SW480 (cell line): ENCODE data around the gene FLAD1.

Experiments used
- DNase-seq: peaks from one replicate; pipeline ENCODE4 v3.0.0-alpha.2; 2016; ENCODE audit warnings: low spot score

Gene FLAD1

DNA sequence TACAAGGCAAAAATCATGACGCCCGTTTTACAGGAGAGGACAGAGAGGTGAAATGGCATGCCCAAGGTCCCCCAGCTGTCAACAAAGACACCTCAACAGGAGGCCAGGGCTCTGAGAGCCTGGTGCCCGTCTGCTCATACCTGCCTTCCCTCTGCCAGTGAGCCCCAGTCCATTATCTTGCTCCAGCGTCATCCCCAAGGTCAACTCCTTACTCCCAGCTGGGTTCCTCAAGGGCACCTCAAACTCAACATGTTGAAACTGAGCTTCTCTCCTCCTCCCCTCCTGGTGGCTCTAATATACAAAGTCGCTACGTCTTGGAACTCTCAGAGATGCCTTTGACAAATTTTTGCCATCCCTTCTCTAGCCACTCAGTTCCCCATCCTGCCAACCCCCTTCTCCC, 30.5 kb upstream of the FLAD1 start:
- DNase-seq = no peak

DNA sequence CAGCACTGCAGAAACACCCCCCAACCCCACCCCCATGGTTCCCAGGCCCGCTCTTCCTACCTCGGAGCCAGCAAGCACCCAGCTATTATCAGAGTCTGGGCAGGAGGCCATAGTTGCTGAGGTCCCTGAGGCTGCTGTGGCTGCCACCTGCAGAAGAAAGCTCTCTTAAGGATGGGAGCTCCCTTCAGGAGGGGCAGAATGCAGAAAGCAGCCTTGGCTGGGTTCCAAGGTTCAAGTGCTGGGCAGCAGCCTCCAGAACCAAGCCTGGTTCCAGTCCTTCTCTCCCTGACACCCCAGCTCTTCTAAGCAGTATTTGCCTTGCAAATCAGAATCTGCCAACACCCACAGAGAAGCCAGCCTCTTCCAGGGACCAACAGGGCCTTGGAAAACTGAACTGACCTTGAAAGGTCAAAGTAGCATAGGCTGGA, 29.5 kb upstream of the FLAD1 start:
- no peak for DNase-seq

DNA sequence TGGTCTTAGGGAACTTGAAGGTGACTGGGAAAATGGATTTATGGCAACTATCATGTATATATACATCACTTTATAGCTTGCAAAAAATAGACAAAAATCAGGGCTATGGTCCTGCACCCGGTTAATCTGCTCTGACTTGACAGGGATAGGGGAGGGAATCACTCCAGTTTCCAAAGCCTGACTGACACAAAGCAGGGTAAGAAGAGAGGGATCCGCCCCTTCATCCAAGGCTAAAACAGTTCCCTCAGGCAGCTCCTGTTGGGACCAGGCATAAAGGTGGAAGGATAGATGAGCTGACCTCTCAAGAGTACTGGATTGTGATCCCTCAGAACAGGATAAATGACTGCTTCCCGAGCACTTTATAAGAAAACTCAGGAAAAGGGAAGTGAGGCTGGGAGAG, 28.6 kb upstream of the FLAD1 start:
- DNase-seq = no peak

DNA sequence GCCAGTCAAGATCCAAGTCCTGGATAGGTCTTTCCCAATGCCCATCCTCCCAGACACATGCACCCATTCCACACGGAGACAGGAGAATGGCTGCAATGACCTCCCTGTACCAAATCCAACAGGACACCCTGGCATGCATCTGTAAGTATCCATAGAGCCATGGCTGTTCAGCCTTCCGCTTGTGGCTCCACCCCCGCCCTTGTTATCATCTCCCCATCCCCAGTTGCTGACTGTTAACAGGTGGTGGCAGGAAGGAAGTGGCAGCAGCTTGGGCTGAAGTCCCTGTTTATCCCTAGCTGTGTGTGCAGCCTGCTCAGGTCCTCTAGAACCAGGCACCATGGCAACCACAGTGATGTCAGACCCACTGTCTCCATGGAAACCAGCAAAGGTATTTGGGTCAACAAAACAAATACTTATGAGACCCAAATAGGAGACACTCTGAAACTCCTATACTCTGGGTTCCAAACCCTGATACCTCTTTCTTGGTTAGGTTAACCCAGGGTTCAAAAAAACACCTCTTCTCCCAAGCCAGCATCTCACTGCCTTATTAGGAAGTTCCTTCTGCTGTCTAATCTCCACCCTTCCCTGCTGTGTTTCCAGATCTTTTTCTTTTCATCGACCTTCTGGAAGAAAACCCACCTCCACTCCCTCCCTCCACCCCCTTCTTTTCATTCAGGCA, 28.0 kb upstream of the FLAD1 start:
- peak; percentile 44 for DNase-seq

DNA sequence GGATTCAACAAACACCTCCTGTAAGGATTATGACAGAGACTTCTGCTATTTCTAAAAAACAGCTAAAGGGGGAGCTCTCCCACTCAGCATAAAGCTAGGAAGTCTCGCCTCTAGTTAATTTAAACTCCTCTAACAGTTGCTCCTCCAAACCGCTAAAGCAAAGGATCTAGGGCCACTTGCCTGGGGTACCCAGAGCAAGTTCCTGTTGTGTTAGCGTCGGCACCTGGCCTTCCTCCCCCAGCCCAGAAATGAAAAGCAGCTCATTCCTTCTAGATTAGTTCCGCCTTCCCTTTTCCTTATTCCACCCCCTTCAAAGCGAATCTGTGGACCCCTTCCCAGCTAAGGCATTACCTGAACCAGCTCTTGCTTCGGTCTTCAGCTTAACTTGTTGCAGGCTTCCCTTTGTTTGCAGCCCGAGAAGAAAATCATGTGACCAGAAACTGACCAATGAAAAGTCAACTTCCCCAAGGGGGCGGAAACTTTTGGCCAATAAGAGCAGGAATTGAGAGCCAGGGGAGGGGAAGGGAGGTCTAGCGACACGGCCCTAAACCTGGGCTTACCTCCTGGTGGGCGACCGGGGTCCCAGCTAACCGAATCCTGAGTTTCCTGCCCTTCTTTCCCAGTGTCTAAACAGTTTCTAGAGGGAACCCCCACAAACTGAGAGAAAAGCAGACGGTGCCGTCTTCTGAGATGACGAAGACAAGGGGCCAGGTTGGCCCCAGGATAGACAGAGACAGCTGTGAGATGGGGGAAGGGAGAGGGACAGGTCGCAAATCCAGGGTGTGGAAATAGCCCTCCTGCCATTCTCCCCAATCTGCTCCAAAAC, 27.2 kb upstream of the FLAD1 start, which contains the start of gene PBXIP1:
Gene PBXIP1, minus strand, starts transcription at position 382 of the 826 bp plus-strand sequence. CDS start 2,378 bp downstream, outside the sequence.
- DNase-seq = peak; percentile 84

DNA sequence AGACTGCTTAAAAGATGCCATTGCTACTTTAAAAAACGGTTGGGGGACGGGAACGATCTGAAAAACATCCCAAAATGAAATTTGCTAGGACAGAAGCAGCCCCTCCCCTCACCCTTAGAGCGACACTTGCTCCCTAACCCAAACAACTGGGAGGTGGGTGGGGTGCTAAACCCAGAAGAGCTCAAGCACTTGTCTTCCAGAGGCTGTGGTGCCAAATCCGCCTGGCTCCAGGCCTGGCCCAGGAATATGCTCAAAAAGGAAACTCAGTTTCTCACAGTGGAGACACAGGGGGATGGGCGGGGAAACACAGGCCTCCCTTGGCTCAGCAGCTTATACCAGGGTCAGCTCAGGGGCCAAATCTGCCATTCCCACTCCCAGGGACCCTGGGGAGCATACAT, 26.6 kb upstream of the FLAD1 start:
- no peak for DNase-seq

DNA sequence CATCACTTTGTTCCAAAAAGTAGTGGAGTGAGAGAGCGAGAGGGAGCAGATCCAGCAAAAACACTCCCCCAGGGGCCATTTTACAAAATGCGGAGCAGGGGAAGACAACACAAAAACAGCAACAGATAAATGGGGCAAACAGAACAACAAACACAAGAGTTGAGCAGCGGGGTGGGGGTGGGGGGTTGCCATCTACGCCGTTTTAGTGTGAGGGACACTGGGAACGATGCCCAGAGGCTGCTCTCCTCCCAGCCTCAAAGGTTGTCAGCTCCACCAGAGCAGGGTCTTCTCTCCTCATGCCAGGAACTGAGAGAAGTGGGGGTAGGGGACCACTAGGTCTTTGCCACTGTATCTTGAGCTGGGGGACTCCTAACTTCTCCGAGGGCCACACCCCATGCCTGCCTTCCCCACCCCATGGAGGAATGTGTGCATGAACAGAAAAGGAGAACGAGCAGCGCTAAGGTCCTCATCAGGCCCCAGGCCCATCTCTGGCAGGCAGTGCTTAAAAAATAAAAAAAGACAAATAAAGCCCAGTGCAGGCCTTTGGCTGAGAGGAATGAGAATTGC, 26.0 kb upstream of the FLAD1 start:
- DNase-seq = no peak

DNA sequence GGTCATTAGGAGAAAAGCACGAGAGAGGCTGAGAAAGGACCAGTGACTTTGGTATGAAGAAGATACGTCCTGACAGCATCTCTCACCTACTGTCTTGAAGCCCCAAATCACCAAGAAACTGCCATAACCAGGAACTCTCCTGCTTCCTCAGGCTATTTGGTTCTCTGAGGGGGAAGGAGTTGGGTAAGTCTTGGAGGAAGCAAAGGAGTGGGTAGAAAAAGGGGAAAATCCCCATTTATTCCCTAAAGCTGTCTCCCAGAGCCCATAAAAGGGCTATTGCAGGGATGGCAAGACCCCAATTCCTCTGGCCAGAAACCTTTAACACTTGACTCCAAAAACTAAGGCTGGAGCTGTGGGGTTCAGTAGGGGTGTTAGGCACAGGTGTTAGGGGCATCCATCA, 25.1 kb upstream of the FLAD1 start:
- DNase-seq = no peak

DNA sequence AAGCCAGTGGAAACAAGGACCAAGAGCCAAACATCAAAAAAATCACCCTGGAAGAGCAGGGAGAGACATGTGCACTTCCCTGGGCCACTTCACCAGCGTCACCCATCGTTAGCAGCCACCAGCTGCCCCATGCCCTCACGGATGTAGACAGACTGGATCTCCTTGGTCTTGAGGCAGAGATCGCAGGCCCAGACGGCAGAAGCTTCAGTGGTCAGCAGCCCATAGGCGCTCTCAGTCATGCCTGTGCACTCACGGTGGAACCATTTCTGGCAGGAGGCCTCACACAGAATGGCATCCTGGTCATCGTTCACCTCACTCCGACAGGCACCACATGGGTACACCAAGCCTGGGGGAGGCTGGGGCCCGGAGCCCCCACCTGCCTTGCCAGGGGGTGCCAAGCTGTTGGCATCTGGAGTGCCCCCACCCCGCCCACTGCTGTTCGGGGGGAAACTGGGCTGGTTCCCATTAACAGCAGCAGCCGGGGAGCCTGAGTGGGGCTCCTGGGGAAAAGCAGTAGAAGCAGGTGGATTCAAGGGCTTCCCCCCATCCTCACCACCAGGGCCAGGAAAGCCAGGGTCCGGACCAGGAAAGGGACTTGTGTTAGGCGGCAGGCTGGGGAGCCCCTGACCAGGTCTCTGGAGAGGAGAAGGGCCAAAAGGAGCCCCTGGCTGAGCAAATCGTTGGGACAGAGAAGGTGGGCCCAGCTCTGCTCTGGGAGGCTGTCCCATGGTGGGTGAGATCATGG, 24.3 kb upstream of the FLAD1 start:
- DNase-seq = no peak

DNA sequence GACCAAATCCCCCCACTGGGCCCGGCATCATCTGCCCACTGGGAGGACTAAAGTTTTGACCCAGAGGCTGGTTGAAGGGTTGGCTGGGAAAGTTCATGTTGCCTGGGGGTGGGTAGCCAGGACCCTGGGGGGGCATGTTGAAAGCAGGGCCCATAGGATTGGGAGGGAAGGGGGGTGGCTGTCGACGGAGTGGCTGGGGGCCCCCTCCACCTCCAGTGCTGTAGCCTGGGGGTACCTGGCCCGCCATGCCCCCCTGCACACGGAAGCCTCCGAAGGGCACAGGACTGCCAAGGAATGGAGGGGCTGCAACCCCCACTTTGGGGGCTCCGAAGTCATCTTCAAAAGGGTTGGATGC, 23.7 kb upstream of the FLAD1 start:
- DNase-seq = no peak

DNA sequence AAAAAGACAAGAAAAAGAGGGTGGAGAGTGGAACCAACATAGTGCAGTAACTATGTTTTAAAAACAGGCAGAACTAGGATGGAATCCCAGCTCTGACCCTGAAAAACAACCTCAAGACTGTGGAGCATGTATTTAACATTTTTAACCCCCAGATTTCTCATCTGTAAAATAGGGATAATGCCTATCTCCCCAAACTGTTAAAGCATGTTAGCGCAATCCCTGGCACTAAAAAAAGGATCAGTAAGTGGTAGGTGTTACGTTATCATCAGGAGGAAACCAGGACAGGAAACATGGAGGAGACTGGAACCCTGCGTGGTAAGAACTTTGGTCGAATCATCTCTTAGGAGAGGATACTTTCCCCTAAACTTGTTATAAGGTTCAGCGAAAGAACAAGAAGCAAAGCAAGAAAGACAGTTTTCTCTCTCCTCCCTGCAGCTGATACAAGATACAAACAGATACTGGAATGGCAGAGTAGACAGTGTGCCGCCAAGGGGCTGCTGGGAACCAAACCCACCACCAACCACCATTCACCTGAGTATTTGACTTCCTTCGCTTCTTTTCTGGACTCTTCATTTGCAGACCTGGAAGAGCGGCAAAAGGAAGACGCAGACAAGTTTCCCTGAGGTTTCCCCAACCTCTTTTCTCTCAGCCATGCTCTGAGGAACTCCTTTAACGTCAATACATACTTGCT, 22.6 kb upstream of the FLAD1 start:
- no peak for DNase-seq

DNA sequence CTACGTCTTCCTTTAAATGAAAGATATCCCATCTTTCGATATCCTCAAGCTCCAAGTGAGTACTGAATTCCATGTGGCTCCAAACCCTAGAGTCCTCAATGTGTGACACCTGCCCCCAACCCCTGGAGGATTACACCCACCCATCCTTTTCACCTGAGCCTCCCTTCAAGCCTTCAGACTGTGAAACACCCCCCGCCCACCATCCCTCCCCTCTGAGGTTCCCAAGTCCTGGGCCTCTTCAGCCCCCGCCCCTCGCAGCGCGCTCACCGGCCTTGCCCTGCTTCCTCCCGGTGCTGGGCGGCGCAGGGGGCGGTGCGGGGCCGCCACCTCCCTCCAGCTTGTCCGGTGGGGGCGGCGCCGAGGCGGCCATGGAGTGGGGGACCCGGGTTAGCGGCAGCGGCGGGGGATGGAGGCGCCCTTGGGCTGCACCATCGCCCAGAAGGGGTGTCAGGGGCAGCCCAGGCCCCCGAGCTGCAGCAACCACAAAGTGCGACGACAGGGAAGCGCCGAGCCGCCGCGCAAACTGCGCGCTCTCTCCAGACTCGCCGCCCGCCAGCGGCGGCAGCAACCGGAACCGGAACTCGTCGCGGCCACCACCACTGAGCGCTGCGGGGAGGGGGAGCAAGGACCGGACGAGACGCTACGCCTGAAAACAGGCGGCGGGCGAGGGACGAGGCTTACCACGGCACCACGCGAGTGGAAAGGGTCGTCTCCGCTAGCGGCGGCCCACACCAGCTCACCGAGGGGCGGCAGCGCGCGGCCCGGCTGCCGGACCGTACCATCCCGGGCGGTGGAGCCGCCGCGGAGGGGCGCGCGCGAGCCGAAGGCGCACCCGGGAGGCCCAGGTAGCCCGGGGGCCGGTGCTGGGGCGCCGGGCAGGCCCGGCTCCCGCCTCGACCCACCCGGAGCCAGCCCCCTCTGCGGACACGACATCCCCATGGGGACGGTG, 21.7 kb upstream of the FLAD1 start, which contains the start of gene PYGO2:
Gene PYGO2, minus strand, starts transcription at position 576 of the 949 bp plus-strand sequence. Its CDS starts 206 bp downstream, at position 370.
- peak; percentile 68 for DNase-seq

DNA sequence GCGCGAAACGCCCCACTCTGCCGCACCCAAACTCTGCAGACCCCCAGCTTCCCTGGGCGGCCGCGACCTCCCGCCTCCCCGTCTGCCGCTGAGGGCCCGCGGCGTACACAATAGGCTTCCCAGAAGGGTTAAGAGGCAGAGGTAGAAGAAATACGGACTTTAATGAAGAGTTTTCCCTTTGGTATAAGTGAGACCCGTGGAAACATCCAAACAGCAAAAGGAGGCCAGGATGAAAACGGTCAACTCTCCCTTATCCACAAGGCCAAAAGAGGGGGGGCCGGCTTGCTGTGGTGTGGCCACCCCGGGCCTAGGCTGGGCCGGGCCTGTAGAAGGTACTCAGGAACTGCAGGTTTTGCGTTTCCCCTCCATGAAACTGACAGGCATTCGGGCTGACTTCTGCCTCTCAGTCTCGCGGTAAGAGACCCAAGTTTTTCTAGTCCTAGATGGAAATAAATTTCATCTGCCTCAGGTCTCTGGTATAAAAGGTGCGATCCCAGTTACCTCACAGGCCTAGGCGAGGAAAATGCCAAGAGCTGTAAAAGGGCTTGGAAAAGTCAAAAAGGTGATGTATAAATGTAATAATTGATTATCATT, 20.9 kb upstream of the FLAD1 start:
- peak; percentile 19 for DNase-seq

DNA sequence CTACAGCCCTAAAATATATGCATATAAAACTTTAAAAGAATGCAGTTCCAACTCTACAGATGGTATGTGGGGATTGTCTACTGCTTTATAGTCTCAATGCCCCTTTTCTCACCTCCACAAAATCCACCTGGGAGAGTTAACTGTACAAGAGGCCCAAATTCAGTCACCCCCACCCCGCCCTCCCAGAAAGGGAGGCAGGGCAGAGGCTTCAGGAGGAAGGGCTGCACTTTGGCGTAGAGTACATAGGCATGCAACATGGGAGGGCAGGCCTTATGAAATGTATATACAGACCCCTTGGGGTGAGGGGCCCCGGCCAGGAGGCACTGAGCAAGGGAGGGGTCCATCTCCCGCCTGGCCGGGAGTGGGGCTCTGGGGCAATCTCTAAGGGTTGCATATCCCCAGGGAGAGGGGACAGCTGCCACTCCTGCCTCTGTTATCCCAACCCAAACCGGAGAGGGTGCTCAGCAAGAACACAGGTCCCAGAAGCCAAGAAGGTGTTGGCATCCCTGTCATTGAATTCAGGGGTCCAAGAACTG, 20.3 kb upstream of the FLAD1 start:
- no peak for DNase-seq

DNA sequence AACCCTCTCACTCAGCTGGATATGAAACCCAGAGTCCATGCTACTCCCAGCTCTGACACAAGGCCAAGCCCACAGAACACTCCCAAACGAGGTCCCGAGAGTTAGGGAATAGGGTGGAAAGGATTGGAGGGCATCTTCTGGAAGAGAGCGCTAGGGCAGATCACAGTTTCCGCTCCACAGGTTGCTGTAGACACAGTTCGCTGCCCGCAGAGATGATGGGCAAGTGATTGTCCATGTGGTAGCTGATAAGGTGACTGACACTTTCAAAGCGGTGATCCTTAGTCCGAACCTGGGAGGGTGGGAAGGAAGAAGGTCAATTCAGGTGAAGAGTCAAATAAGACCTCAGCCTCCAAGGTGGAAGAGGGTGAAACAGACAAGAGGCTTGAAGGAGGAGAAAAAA, 19.5 kb upstream of the FLAD1 start:
- DNase-seq = no peak

DNA sequence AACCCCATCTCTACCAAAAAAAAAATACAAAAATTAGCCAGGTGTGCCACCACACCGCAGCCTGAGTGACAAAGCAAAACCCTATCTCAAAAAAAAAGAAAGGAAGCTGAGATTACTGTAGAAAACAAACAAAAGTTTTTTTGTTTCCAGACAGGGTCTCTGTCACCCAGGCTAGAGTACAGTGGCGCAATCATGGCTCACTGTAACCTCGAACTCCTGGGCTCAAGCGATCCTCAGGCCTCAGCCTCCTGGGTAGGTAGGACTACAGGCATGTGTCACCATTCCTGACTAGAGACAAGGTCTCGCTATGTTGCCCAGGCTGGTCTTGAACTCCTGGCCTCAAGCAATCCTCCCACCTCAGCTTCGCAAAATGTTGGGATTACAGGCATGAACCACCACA, 18.8 kb upstream of the FLAD1 start:
- no peak for DNase-seq

DNA sequence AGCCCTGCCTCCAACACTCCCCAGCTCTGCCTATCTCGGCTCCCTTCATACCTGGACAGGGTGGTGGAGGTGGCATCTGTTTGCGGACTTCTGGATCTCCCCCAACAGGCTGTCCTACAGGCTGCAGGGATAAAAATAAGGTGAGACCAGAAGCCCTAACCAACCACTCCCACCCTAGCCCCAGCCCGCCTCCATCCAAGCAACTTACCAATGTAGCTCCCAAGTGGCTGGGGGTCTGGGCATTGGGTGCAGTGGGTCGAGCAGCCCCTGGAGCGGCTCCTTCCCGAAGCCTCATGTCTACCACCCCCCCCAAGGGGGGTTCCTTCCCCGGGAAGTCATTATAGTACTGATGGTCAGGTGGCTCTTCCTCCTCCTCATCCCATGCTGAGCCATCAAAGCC, 17.0 kb upstream of the FLAD1 start:
- DNase-seq = no peak

DNA sequence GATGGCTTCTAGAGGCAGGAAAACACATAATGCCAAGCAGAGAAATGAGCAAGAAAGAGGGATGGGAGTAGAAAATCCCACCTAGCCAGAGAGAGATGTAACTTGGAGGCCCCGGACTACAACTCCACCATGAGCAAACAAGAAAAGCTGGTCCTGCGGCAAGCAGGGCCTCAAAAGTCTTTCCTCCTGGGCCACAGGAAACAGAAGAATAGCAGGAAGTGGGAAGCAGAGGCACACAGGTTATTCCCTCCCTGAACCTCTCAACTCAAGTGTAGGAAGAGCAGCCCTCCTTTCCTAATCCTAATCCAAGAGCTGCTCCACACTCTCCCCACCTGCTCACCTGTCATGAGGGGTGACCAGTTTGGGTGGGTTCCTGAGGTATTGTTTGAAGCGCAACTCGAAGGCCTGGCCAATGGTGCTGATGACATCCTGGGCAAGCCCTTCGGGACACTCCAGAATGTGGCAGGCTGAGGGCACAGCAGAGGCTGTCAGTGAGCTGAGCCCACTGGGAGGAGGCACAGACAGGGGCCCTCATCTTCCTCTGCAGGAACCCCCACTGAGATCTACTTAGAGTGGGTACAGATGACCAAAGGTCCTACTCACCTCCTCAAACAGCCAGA, 15.7 kb upstream of the FLAD1 start:
- no peak for DNase-seq

DNA sequence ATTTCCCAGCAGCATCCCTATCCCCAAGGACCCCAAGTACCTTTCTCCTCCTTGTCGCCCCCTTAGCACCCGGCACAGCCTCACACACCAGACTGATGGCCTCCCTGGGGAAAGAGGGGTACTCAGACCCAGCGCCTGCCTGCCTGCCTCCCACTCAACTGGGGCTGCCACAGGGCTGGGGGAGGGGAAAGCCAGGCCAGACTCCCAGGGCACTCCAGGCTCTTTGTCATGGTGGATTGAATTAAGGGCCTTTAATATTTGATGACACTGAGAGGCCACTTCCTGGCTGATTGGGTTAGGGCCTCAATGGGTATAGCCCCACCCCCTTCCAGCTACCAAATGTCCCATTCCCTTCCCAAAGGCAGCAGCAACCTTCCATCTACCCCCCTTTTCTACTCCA, 14.4 kb upstream of the FLAD1 start:
- no peak for DNase-seq

DNA sequence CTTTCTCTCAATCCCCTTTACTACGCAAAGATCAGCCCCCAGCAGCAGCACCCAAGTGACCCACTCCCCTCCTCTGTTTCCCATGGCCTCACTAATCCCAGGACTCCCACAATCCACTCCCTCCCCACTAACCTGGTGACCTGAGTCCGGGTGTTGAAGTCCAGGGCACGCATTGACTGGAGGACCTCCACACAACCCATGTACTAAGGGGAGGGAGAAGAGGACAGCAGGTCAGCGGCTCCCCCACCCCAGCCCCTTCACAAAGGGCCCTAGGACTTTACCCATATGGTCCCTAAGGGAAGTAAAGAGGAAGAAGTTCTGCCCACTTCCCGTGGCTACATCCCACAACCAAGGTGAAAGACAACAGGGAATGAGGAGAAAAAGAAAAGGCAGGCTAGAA, 13.9 kb upstream of the FLAD1 start:
- no peak for DNase-seq
